Right ventricle myocardium superior (tissue), 1 donor: ENCODE data around the gene PJA1. TPM values are rescaled to one million over a fixed set of nuclear protein-coding genes. Genes with fewer than 3 reads are reported as not detected.

ENCODE experiments used
- ATAC-seq: fragments of 200-7000 bp; cut with Tn5 transposase; one replicate; pipeline ENCODE4 v1.9.1; 2020; ENCODE audit warnings: mild to moderate bottlenecking; ENCODE audit not compliant: poor library complexity
- DNase-seq: peaks from one replicate; pipeline ENCODE4 v3.0.0-alpha.2; 2020
- intact Hi-C: fragments of 100-400 bp; cut with DNase I; formaldehyde crosslinking; loops from one replicate; pipeline ENCODE4 v1.11.2; 2022
- total RNA-seq: library from RNA; stranded (reverse); fragmentation: NEBNext Ultra II Directional; extraction: Animal tissue kit (Norgen Biotek cat#: 25700); gene quantifications from one replicate; pipeline ENCODE4 v1.2.1, GENCODE V29; 2021
- donor health status: DM: no; HTN: yes; CAD: no; lungs with severe emphysema.

Gene PJA1
- total RNA-seq, 1 donor from 2014 or later, result 13.3 TPM

DNA sequence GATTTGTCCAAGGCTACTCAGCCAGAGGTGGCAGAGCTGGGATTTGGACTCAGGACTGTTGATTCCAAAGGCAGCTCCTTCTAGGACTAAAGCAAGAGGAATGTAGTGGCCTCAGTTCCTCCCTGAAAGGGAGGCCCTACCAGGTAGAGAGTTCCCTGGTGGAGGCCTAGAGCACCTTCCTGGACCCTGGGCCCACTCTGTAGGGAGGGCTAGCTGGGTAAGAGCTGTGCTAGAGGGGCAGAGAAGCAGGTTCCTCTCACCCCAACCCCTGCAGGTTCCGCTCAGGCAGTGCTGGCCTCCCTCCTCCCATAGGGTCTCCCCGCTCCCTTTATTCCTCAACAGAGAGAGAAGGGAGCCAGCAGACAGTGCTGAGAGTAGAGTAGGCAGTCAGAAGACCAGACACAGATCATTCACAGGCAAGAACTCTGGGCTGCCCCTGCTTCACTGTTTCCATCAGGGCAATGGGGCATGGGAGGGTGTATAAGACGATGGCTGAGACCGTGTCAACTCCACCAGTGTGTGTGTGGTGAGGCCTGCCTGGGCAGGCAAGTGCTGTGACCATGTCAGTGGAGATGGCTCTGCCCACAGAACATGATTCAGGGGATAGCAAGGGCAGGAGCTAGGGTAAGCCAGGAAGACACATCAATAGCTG, 12.4 kb upstream of the PJA1 start:
- no peak for DNase-seq
- intact Hi-C loops, result no loop called here
- ATAC-seq, result no peak

DNA sequence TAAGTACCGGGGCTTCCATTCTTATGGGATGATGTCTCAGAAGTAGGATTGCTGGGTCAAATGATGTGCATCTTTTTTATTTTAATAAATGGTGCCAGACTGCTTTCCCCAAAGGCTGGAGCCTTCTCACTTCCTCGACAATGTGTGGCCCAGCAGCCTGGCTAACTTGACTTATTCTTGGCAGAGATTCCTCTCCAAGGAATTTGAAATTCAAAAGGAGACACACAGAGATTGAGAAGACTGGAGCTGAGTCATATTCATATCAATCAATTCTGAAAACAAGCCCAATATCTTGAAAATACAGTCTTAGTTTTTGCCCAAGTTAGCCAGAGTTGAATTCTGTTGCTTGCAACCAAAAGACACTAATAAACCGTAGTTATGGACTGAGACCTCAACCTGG, 10.8 kb upstream of the PJA1 start:
- ATAC-seq, result no peak
- DNase-seq, result no peak
- intact Hi-C loops, result no loop called here

DNA sequence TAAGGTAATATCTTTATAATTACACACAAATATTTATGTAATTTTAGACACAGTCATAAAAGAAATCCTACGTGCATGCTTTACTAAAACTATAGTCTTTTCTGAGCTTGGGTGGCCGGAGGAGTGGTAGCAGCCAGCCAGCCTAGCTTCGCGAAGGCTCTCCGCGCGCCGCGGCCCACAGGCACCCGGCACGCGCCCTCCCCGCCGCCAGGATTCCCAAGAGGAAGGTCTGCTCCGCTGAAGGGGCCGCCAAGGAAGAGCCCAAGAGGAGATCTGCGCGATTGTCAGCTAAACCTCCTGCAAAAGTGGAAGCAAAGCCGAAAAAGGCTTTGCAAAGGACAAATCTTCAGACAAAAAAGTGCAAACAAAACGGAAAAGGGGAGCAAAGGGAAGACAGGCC, 8.7 kb upstream of the PJA1 start:
- no peak for DNase-seq
- ATAC-seq, result no peak
- intact Hi-C loops, result no loop called here

DNA sequence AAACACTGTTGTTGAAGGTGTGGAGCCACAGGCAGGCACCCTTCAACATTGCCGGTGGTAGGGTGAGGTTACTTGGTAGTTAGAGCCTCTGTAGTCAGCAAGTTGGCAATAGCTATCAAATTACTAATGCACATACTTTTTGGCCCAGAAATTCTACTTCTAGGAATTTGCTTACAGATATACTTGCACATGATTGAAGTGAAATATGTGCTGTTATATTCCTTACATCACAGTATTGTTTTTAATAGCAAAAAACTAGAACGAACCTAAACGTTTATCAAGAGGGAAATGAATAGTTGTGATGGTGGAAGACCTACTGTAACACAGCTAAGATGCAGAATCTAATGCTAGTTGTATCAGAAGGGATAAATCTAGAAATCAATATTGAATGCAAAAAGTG, 7.7 kb upstream of the PJA1 start:
- no peak for ATAC-seq
- intact Hi-C loops, result no loop called here
- DNase-seq, result no peak

DNA sequence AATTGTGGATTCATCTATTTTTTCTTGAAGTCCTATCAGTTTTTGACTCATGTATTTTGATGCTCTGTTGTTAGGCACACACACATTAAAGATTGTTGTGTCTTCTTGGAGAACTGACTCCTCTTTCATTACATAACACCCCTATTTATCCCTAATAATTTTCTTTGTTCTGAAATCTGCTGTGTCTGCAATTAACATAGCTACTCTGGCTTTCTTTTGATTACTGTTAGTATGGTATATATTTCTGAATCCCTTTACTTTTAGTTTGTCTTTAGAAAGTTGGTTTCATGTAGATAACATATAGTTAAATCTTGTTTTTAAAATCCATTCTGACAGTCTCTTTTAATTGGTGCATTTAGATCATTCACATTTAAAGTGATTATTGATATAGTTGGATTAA, 5.1 kb upstream of the PJA1 start:
- intact Hi-C loops, result no loop called here
- ATAC-seq, result no peak
- DNase-seq, result no peak

DNA sequence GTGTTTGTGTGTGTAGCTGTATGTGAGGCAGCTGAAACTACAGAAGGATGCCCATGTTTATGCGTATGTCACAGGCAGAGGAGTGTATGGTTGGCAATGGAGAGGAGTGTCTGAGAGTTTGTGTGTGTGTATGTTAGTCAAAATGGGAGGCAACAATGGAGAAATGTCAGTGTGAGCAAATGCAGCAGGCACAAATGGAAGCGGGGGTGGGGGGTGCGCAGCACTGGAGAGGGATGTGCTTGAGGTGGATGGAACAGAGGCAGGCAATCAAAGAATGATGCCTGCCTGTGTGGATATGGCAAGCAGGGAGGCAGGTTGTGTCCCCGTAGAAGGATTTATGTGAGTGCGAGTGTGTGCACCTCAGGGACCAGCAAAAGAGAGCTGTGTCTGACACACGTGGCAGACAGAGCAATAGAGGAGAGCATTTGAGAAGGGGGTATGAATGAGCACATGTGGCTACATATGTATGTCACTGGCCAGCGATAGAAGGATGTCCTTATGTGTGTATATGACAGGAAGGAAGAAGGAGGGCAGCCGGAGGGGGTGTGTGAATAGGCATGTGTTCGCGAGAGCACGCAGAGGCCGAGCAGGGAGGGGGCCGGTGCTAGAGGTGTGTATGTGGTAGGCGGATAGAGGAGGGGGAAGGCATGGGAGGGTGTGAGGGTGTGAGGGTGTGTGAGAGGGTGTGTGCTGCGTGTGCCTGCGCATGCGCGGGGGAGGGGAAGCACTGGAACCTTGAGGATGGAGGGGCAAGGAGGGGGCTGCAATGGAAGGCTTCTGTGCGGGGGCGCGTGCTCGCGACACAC, 1.1 kb downstream of the PJA1 start:
- intact Hi-C loops, result no loop called here
- DNase-seq (peak; percentile 44), ATAC-seq (peak; percentile 80)

DNA sequence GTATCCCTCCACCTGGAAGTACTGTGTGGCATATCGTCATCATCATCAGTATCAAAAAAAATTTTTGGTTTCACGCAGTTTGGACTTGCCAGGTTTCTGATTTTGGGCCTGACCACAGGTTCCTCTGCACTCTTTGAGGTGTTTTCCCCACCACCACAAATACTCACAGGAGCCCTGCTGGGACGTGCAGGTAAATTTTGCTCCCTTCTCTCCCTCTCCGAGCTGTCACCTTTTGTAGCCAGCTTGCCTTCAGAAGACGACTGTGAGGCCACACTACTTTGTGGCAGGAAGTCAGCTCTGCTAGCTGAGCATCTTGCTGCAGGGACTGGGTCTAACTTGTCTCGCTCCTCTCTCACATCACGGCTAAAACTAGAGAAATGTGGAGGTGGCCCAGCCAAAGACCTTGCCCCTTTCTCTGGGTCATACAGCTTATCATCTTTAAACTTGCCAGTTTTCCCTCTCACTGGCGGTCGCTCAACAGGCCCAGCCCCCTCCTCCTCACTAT, 2.8 kb downstream of the PJA1 start:
- ATAC-seq, result no peak
- intact Hi-C loops, result no loop called here
- no peak for DNase-seq

DNA sequence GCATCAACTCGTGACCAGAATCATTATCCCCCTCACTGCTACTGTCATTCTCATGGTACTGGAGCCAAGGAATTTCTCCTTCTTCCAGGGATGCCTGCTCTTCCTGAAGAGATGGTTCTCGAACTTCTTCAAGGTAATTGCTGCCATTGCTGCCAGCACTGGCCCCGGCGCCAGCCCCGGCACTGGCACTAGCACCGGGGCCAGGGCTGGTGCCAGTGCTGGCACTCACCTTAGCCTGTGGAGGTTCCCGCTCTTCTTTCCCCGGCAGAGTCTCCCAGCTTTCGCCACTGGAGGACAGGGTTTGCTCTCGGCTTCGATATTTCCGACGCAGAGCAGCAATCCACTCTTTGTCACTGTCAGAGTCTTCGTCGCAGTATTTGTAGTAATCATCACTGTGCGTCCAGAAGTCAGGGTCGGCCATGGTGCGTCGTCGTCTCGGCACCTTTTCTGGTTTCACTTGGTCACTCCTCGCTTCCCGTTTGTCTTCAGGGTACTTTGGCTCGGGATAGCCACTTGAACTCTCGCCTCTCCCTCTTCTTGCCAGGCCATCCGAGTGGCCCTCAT, 3.4 kb downstream of the PJA1 start:
- intact Hi-C loops, result no loop called here
- ATAC-seq (no peak), DNase-seq (no peak)

DNA sequence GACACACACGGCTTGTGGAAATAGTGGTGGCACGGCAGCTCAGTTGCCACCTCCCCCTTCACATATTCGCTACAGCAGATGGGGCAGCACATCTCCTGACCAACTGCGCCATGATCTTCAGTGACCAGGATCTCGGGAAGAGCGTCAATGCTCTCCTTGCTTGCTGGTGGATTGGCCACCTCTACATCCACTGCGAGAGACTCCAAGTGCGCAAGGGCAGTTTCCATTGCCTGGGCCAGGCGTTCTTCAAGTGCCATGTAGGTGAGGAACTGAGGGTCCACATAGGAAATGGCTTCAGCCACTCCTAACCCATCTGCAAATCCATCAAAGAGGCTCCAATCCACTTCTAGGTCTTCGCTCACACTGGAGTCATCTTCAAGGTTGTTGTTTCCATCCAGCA, 3.9 kb downstream of the PJA1 start:
- ATAC-seq (no peak), DNase-seq (no peak)
- intact Hi-C loops, result no loop called here

DNA sequence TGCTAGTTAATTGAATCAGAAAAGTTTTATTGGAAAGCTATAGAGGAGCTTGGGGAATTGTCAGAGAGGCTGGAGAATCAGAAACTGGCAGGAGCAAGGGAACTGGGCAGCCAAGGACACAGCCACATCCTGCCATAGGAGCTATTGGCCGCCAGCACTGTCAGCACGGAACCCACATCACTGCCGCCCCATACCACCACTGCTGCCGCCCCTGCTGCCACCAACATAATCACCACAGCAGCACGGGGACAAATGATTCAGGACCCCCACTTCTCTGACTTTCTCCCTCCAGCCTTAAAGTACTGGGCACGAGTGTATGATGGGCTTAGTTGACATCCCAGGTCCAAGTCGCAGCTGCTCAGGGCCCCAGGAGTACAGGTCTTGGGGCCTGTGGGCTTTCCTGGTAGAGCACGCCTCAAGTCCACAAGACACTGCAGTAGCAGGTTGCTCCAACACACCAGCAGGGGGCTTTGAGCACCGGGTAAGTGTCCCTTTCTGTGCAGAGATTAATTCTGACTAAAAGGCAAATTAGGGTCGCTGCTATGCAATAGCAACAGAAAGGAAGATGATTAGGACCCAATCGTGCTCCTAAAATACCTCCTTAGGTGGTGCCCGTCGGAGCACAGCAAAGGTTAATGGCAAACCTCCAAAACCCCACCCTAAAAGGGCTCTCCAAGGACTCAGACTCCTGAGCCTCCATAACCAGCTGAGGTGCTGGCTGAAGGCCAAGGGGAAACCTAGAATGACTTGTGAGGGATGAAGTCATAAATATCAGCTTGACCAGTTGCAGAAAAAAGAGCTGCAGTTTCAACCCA, 6.9 kb downstream of the PJA1 start:
- DNase-seq (peak; percentile 65), ATAC-seq (peak; percentile 78)
- intact Hi-C loops, result loop anchor here (10.0 kb wide), 1 partner anchor 126 kb away; no protein-coding TSS in a partner anchor

DNA sequence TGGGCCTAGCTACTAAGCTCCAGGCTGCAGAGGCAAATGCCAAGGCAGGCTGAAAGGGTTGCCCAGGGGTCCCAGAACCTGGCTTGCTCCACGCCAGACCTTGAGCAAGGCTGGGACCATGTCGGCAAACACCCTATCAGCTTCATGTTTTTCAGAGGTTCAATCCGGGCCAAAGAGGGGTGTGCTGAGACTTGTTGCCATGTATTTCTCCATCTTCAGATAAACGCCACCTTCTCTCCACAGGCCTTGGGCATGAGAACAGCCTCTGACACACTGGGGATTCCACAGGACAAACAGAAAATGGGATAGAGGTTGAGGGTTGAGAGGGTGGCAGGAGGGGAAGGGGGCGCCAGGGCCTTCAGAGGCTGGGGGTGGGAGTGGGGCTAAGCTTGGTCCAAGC, 8.6 kb downstream of the PJA1 start:
- DNase-seq (no peak), ATAC-seq (no peak)
- intact Hi-C loops, result loop anchor here (10.0 kb wide), 1 partner anchor 128 kb away; no protein-coding TSS in a partner anchor

DNA sequence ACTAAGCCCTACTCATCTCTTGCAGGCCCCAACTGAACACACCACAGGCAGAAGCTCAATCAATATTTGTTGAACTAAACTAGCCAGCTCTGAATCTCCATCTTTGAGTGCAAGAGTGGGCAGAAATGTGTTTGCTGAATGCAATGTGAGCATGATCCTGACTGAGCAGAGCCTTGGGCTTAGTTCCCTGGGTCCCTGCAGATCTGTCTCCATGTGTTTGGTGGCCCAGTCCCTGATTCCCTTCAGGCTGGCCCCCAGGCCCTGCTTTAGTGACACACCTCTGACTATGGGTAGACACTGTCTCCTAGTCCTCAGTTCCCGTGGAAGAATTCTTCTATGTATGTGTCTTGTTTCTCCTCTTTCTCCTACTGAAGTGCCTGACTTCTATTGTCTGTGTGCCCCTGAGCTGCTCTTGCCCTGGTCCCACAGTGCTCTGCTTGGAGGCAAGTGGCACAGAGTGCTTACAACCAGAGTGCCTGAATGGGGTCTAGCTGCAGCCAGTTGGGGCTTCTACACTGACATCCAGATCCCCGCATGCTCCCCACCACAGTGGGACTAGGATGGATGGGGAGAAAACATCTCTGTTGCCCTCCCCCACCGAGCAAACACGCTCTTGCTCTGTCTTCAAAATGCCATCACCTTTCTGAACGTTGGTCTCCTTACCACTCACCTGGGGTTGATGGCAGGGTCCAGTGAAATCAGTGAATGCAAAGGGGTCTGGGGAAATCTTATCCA, 9.3 kb downstream of the PJA1 start:
- intact Hi-C loops, result loop anchor here (10.0 kb wide), 1 partner anchor 129 kb away; no protein-coding TSS in a partner anchor
- DNase-seq, result no peak
- no peak for ATAC-seq

DNA sequence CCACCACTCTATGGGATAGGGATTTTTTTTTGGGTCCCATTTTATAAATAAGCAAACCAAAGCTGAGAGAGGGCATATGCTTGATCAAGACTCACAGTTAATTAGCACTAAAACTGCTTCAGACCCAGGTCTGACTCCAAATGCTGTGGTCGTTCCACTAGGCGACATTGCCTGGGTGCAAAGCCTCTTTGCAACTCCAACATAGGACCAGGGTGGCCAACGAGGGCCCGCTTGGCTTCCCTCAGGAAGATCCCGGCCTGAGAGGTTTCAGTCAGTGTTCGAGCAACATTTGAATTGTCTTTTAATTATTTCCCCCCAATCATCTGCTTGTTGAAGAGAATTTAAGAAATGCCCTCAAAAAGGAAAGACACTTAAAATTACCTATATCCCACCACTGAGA, 11.2 kb downstream of the PJA1 start:
- DNase-seq, result no peak
- ATAC-seq, result no peak
- intact Hi-C loops, result loop anchor here (10.0 kb wide), 1 partner anchor 131 kb away; no protein-coding TSS in a partner anchor

DNA sequence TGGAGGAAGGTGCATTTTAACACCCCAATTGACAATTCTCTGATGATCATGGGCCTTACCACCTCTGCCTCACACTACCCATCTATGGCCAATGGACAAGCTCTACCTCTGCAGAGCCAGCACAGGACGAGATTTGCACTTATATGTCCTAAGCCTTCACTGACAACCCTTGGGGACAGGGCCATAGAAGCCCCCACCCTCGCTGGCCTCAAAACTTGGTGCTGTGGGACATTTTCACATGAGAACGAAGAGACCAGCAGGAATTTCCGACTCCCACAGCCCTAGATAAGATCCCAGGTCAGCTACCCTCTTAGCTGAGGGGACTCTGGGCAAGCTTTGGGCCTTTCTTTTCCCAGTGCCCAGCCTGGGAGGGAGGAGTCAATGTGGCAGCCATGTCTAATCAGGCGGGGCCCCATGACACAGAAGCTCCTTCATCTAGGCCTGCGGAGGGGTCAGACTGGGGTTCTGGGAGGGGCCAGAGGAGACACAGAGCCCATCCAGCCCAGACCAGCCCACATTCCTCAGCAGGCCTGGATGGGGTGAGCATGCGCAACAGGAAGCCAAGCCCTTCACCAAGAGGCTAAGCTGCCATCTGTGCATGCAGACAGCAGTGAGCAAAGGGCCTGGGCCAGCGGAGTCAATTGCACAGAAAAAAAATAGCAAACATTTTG, 12.1 kb downstream of the PJA1 start:
- intact Hi-C loops, result loop anchor here (10.0 kb wide), 1 partner anchor 132 kb away; no protein-coding TSS in a partner anchor
- no peak for ATAC-seq
- DNase-seq, result peak; percentile 58

DNA sequence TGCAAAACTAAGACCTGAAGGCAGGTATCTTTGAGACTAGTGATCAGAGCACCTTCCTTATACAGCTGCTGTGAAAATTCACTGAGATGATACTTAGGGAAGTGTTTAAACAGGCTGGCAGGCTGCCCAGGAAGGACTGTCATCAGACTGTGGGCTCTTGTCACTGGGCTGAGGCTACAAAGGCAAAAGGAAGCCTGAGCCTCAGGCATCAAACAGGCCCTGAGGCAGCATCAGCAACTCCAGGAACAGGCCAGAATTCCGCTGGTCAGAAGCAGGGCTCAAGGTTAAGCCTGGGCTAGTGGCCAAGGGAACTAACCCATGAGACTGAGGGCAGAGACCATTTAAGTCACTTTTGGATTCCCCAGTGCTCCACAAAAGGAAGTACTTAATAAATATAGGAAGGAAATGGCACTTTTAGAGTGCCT, 12.8 kb downstream of the PJA1 start:
- intact Hi-C loops, result loop anchor here (10.0 kb wide), 1 partner anchor 132 kb away; no protein-coding TSS in a partner anchor
- ATAC-seq, result no peak
- DNase-seq, result peak; percentile 68

DNA sequence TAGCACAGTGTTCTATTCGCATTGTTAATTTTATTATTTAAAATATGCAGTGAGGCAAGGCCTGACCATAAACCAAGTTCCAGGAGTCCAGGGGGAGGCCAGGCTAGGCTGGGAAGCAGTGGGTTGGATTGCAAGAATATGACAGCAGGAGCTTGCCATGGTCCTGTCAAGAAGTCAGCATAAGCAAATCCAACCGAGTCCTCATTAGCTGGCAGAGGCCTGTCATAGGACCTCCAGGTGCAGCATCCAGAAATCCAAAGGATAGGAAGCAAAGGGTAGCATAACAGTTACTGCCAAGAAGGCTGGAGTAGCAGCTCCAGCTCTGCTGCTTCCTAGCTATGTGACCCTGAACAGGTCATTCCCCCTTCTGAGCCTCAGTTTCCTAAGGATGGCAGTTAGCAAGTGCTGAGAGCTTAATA, 13.4 kb downstream of the PJA1 start:
- no peak for ATAC-seq
- no peak for DNase-seq
- intact Hi-C loops, result loop anchor here (10.0 kb wide), 1 partner anchor 133 kb away; no protein-coding TSS in a partner anchor

DNA sequence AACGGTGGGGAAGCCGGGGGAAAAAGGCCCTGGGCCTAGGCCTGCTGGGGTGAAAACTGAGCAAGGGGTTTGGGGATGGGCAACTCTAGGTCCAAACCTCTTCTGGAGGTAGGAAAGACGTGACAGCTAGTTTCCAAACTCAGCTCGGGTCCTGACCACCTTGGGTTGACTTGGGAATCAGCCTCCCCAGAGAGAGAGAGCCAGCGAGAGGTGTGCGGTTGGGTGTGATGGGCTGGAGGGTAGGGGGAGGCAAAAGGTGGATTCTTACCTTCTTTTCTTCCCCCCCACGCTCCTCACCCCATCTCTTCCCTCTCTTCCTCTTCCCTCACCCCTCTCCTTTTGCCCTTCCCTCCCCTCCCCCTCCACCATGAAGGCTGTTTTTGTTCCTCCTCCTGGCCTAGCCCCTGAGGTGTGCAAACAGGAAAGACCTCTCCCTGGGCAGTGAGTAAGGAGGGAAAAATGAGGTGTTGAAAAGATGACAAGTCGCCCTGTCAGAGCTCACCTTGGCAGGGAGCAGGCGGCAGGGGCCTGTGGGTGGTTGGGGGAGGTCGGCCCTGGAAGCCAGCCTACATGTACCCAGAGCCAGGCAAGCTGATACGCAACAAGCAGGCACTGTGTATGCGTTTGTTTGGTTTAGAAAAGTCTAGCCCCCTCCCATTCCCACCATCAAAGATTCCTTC, 14.8 kb downstream of the PJA1 start:
- intact Hi-C loops, result loop anchor here (10.0 kb wide), 1 partner anchor 134 kb away; no protein-coding TSS in a partner anchor
- ATAC-seq (no peak), DNase-seq (no peak)
